NT2/D1 (cell line): ENCODE measurements around the gene CACNA2D1.

Experiments used
- DNase-seq: peaks from one replicate; pipeline ENCODE4 v3.0.0-alpha.2; 2011; ENCODE audit warnings: low read depth, low spot score
- H3K27me3 ChIP-seq: 2 replicates; pipeline ENCODE4 v1.6.0; 2011; ENCODE audit warnings: mild to moderate bottlenecking; ENCODE audit not compliant: insufficient read length, insufficient read depth
- H3K36me3 ChIP-seq: 2 replicates; pipeline ENCODE4 v1.6.1; 2011; ENCODE audit warnings: mild to moderate bottlenecking, low read length, mixed read lengths; ENCODE audit not compliant: insufficient read depth, insufficient read length
- H3K4me1 ChIP-seq: 2 replicates; pipeline ENCODE4 v1.5.1; 2011; ENCODE audit not compliant: insufficient read depth, insufficient read length
- H3K4me3 ChIP-seq: 2 replicates; pipeline ENCODE4 v1.5.1; 2011; ENCODE audit warnings: low read depth; ENCODE audit not compliant: insufficient read length
- H3K9ac ChIP-seq: 2 replicates; pipeline ENCODE4 v1.6.0; 2011; ENCODE audit warnings: low read depth; ENCODE audit not compliant: insufficient read length
- H3K9me3 ChIP-seq: 2 replicates; pipeline ENCODE4 v1.5.1; 2011; ENCODE audit warnings: mild to moderate bottlenecking, low read length; ENCODE audit not compliant: insufficient read depth
- SUZ12 ChIP-seq: IDR thresholded peaks from 2 replicates; pipeline ENCODE4 v1.6.1; 2011; ENCODE audit not compliant: insufficient read length, insufficient read depth; ENCODE audit errors: extremely low read depth
- YY1 ChIP-seq: IDR thresholded peaks from 2 replicates; pipeline ENCODE4 v1.6.1; 2011; ENCODE audit not compliant: insufficient read length, insufficient read depth
- ZNF274 ChIP-seq: IDR thresholded peaks from 2 replicates; pipeline ENCODE4 v1.6.1; 2011; ENCODE audit warnings: mild to moderate bottlenecking, low read depth, low read length

CACNA2D1 gene

DNA sequence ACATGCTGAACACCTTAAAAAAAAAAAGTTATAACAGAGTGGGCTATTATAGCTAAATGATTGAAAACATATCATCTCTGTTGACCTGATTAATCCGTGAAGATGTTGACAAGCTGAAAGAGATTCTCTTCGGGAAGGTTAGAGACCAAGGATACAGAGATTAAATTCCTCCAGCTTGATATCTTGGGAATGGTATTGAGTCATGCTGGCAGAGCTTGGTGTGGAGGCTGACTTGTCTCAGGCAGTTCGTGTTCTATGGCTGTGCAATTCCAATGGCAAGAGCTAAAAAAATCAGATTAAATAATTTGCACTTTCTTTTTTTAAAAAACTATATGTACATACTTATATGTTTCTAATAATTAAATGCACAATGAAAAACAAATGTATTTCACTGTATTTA lies 24.9 kb upstream of the CACNA2D1 start:
- Histone ChIP-seq H3K4me3 (no peak overlapping the region), H3K9me3 (no peaks in the 10 kb centered on the region), H3K27me3 (no peaks in the 10 kb centered on the region), H3K9ac (no peak overlapping the region), H3K4me1 (no peaks in the 10 kb centered on the region), H3K36me3 (no peaks in the 10 kb centered on the region)
- DNase-seq = no peak
- TF ChIP-seq SUZ12 (no peak), ZNF274 (no peak), YY1 (no peak)

DNA sequence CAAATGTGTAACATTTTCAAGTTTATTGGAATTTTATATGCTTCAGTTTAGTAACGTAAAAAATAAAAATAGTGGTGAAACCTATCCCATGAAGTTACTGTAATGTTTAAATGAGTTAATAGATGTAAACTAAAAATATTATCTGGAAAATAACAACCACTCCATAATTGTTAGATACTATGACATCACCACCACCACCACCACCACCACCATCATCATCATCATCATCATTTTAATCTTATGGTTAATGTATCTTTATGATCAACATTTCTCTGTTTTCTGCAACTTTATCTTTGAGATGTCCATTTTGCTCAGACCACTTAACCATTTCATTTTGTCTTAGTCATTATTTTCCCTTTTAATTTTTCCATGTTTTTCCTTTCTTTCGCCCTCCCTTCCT lies 23.4 kb upstream of the CACNA2D1 start:
- Histone ChIP-seq H3K9me3 (no peaks in the 10 kb centered on the region), H3K9ac (no peak overlapping the region), H3K36me3 (no peaks in the 10 kb centered on the region), H3K4me3 (no peak overlapping the region), H3K27me3 (no peaks in the 10 kb centered on the region), H3K4me1 (no peaks in the 10 kb centered on the region)
- TF ChIP-seq SUZ12 = no peak
- DNase-seq = no peak

DNA sequence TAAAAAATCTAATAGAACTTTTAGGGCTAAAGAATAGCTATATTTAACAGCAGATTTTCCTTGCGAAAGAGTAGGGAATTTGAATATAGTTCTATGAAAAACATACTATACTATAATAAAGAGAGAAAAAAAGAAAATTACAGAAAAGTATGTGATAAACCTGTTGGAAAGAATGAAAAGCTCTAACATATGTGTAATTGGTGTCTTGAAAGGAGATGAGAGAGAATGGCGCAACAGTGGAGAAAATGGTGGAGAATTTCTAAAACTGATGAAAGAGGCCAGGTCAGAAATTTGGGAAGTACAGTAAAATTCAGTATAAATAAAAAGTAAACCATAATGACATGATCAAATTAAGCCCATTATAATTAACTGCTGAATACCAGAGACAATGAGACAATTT lies 20.8 kb upstream of the CACNA2D1 start:
- H3K27me3 ChIP-seq = no peaks in the 10 kb centered on the region
- TF ChIP-seq YY1 (no peak), SUZ12 (no peak), ZNF274 (no peak)
- H3K36me3 ChIP-seq = no peaks in the 10 kb centered on the region
- DNase-seq = no peak
- H3K9ac ChIP-seq = no peak overlapping the region
- no peak overlapping the region for H3K4me3 ChIP-seq
- H3K4me1 ChIP-seq = no peaks in the 10 kb centered on the region
- H3K9me3 ChIP-seq = no peaks in the 10 kb centered on the region

DNA sequence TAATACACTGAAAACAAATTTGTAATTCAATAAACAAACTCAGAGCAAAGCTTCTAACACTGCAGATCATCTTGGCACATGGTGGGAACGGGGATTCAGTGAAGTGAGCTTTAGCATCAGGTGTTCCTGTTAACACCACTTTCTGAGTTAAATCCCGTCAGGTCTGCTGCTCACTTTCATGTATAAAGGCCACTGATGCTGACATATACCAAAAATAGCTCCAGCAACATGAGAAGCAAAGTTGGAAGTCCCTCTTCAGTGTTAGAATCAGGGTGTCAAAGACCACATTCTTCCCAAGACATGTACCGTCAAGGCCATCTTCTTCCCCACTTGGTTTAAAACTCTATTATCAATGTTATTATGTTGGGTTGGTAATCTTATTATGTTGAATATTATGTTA lies 11.7 kb upstream of the CACNA2D1 start:
- Histone ChIP-seq H3K4me1 (no peaks in the 10 kb centered on the region), H3K4me3 (no peak overlapping the region), H3K27me3 (no peaks in the 10 kb centered on the region), H3K36me3 (no peaks in the 10 kb centered on the region), H3K9me3 (no peaks in the 10 kb centered on the region), H3K9ac (no peak overlapping the region)
- TF ChIP-seq SUZ12 = no peak
- no peak for TF ChIP-seq ZNF274
- no peak for TF ChIP-seq YY1
- no peak for DNase-seq

DNA sequence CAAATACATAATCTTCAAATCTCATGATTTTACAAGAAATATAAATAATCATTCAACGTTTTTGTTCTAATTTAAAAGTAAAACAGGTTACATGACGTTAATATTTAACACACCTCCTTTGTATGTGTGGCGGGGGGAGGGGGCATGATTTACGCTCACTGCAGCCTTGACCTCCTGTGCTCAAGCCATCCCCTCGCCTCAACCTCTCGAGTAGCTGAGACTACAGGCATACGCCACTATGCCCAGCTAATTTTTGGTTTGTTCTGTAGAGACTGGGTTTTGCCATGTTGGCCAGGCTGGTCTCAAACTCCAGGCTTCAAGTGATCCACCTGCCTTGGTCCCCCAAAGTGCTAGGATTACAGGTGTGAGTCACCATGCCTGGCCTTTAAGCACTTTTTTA lies 7.2 kb upstream of the CACNA2D1 start:
- no peak overlapping the region for H3K4me3 ChIP-seq
- no peaks in the 10 kb centered on the region for H3K27me3 ChIP-seq
- H3K4me1 ChIP-seq = no peaks in the 10 kb centered on the region
- H3K36me3 ChIP-seq = no peaks in the 10 kb centered on the region
- TF ChIP-seq YY1 (no peak), ZNF274 (no peak), SUZ12 (no peak)
- H3K9me3 ChIP-seq = no peaks in the 10 kb centered on the region
- no peak for DNase-seq
- H3K9ac ChIP-seq = no peak overlapping the region

DNA sequence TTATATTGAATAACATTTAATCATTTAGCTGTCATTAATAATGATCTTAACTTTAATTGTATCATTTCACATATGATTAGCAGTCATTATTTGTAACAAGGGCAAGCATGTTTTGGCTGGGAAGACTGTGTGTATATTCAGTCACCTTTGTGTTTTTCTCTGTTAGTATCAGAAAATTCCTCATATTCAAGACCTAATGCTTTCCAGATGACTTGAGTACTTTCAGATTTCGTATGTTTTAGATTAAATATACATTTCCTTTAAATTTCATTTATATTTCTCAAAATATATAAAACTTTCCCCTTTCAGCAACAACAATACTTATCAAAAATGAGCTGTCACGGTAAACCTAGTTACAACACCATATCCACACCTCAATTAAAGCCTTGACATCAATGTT lies 6.3 kb upstream of the CACNA2D1 start:
- TF ChIP-seq SUZ12 = no peak
- no peak for TF ChIP-seq YY1
- no peak for TF ChIP-seq ZNF274
- H3K4me1 ChIP-seq = no peaks in the 10 kb centered on the region
- DNase-seq = no peak
- H3K9ac ChIP-seq = no peak overlapping the region
- H3K4me3 ChIP-seq = no peak overlapping the region
- no peaks in the 10 kb centered on the region for H3K9me3 ChIP-seq
- no peaks in the 10 kb centered on the region for H3K27me3 ChIP-seq
- no peaks in the 10 kb centered on the region for H3K36me3 ChIP-seq

DNA sequence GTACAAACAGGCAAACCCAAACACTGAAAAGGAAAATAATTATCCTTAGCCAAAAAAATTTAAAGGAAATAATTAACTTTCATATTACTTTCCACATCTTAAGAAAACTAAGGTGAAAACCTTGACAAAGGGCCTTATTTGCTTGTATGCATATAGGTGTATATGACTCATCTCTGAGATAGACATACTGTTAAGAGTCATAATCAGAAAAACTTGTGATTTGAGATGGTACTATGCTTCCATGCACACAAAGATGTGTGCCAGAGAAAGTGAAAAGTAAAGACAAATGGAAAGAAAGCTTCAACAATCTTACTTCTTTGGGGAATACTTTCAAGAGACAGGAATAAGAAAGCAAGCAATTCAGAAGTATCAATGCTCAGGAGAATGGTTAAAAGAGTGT lies 3.3 kb upstream of the CACNA2D1 start:
- Histone ChIP-seq H3K27me3 (no peaks in the 10 kb centered on the region), H3K4me3 (no peak overlapping the region), H3K4me1 (no peaks in the 10 kb centered on the region), H3K36me3 (no peaks in the 10 kb centered on the region), H3K9ac (no peak overlapping the region), H3K9me3 (no peaks in the 10 kb centered on the region)
- DNase-seq = no peak
- no peak for TF ChIP-seq ZNF274
- no peak for TF ChIP-seq SUZ12
- no peak for TF ChIP-seq YY1

DNA sequence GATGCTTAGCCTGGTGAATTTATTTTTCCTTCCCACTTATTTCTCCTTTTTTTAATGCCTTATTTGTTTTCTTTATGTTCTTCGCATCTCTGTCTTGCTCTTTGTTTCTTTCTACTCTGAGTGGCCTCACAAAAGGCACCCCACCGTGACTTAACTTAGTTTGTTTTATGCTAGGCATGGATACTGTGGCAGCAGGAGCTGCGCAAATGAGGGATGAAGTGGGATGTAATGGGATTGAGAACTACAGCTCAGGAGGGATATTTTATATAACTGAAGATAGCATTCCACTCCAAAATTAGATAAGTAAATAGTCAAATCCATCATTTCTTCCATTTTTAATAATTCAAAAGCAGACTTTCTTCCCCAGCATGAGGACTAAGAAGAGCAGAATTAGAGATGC lies 1.7 kb upstream of the CACNA2D1 start:
- H3K9ac ChIP-seq = no peak overlapping the region
- no peaks in the 10 kb centered on the region for H3K4me1 ChIP-seq
- H3K36me3 ChIP-seq = no peaks in the 10 kb centered on the region
- DNase-seq = no peak
- TF ChIP-seq SUZ12 (no peak), ZNF274 (no peak), YY1 (no peak)
- no peaks in the 10 kb centered on the region for H3K27me3 ChIP-seq
- H3K4me3 ChIP-seq = no peak overlapping the region
- H3K9me3 ChIP-seq = no peaks in the 10 kb centered on the region
